ENCODE results near the gene TIPRL.

TIPRL gene

GRCh38 chr1:168217664-168218063, 38.9 kb downstream of the TIPRL start:
- DNase-seq, result no peak

GRCh38 chr1:168218658-168219057, 39.9 kb downstream of the TIPRL start:
- DNase-seq, result no peak

GRCh38 chr1:168220470-168220871, 41.7 kb downstream of the TIPRL start:
- no peak for DNase-seq

- DNase-seq, result no peak
These were observed 42.5 kb downstream of the TIPRL start for GRCh38 chr1:168221275-168221674.

GRCh38 chr1:168223261-168223660, 44.5 kb downstream of the TIPRL start:
- DNase-seq, result no peak

- no peak for DNase-seq
These were observed 45.1 kb downstream of the TIPRL start for GRCh38 chr1:168223681-168224540.

- no peak for DNase-seq
These were observed 46.2 kb downstream of the TIPRL start for GRCh38 chr1:168224991-168225390.

- peak; percentile 86 for DNase-seq
These were observed 46.9 kb downstream of the TIPRL start, which contains the start of gene SFT2D2 for GRCh38 chr1:168225476-168226190. TSS of gene SFT2D2 (plus strand) at chr1:168226004. CDS start at chr1:168226080, 76 bp downstream.

- peak; percentile 7 for DNase-seq
These were observed 48.9 kb downstream of the TIPRL start for GRCh38 chr1:168227620-168228019.

GRCh38 chr1:168229893-168230292, 51.1 kb downstream of the TIPRL start:
- no peak for DNase-seq

GRCh38 chr1:168230709-168231108, 51.9 kb downstream of the TIPRL start:
- no peak for DNase-seq

GRCh38 chr1:168234846-168235547, 56.2 kb downstream of the TIPRL start:
- peak; percentile 25 for DNase-seq

- no peak for DNase-seq
These were observed 56.8 kb downstream of the TIPRL start for GRCh38 chr1:168235548-168235885.

GRCh38 chr1:168235937-168236336, 57.2 kb downstream of the TIPRL start:
- no peak for DNase-seq

- DNase-seq, result no peak
These were observed 58.3 kb downstream of the TIPRL start for GRCh38 chr1:168236836-168237611.

GRCh38 chr1:168243198-168243597, 64.4 kb downstream of the TIPRL start:
- no peak for DNase-seq

GRCh38 chr1:168243636-168244212, 65.0 kb downstream of the TIPRL start:
- no peak for DNase-seq

GRCh38 chr1:168245042-168245441, 66.3 kb downstream of the TIPRL start:
- DNase-seq, result no peak

- no peak for DNase-seq
These were observed 67.7 kb downstream of the TIPRL start for GRCh38 chr1:168246506-168246905.
